Glutamatergic neuron (in vitro differentiated cells): ENCODE measurements around the gene YBX3. TPM values are rescaled to one million over a fixed set of nuclear protein-coding genes. Genes with fewer than 3 reads are reported as not detected.

Experiments
- DNase-seq: peaks from one replicate; pipeline ENCODE4 v3.0.0; 2022
- H3K27ac Mint-ChIP-seq: one replicate; pipeline ENCODE4 v1.8.0; 2020; ENCODE audit warnings: mild to moderate bottlenecking, mixed read lengths, inconsistent platforms; ENCODE audit not compliant: unreplicated experiment
- H3K27me3 Mint-ChIP-seq: one replicate; pipeline ENCODE4 v1.8.0; 2020; ENCODE audit warnings: mild to moderate bottlenecking, moderate library complexity, mixed read lengths, inconsistent platforms; ENCODE audit not compliant: unreplicated experiment
- H3K36me3 Mint-ChIP-seq: one replicate; pipeline ENCODE4 v1.8.0; 2020; ENCODE audit warnings: mild to moderate bottlenecking, mixed read lengths, inconsistent platforms; ENCODE audit not compliant: unreplicated experiment
- H3K4me1 Mint-ChIP-seq: one replicate; pipeline ENCODE4 v1.8.0; 2020; ENCODE audit warnings: mild to moderate bottlenecking, low read depth, mixed read lengths, inconsistent platforms; ENCODE audit not compliant: unreplicated experiment
- H3K4me3 Mint-ChIP-seq: one replicate; pipeline ENCODE4 v1.8.0; 2020; ENCODE audit warnings: mild to moderate bottlenecking, mixed read lengths, inconsistent platforms; ENCODE audit not compliant: unreplicated experiment
- H3K9me3 Mint-ChIP-seq: one replicate; pipeline ENCODE4 v1.8.0; 2020; ENCODE audit warnings: mild to moderate bottlenecking, moderate library complexity, mixed read lengths, inconsistent platforms; ENCODE audit not compliant: unreplicated experiment
- CTCF ChIP-seq: fragments of 200-600 bp; sonication (generic); IDR thresholded peaks from one replicate; pipeline ENCODE4 v1.5.0; 2021; ENCODE audit not compliant: partially characterized antibody, unreplicated experiment
- total RNA-seq: library from RNA; stranded (reverse); fragmentation: NEBNext Ultra II Directional; extraction: Animal tissue kit (Norgen Biotek cat#: 25700); gene quantifications from one replicate; pipeline ENCODE4 v1.2.1, GENCODE V29; 2021; ENCODE audit not compliant: unreplicated experiment

Gene YBX3
- total RNA-seq, 1 donor from 2014 or later = 39.0 TPM

- DNase-seq = no peak
- no peak for TF ChIP-seq CTCF
- Mint-ChIP-seq H3K27me3 (no peaks in the 10 kb centered on the region), H3K4me1 (no peaks in the 10 kb centered on the region), H3K36me3 (no peaks in the 10 kb centered on the region), H3K4me3 (no peak overlapping the region), H3K27ac (no peak overlapping the region), H3K9me3 (no peaks in the 10 kb centered on the region)
Observed at GRCh38 chr12:10709808-10710207, 13.3 kb downstream of the YBX3 start.

GRCh38 chr12:10708862-10709261 is 14.3 kb downstream of the YBX3 start:
- H3K4me1 Mint-ChIP-seq = no peaks in the 10 kb centered on the region
- H3K36me3 Mint-ChIP-seq = no peaks in the 10 kb centered on the region
- no peak for DNase-seq
- H3K27me3 Mint-ChIP-seq = no peaks in the 10 kb centered on the region
- no peak for TF ChIP-seq CTCF
- no peak overlapping the region for H3K27ac Mint-ChIP-seq
- no peak overlapping the region for H3K4me3 Mint-ChIP-seq
- no peaks in the 10 kb centered on the region for H3K9me3 Mint-ChIP-seq

GRCh38 chr12:10705655-10706054 is 17.5 kb downstream of the YBX3 start:
- no peak for DNase-seq
- no peak overlapping the region for H3K27ac Mint-ChIP-seq
- H3K4me3 Mint-ChIP-seq = no peak overlapping the region
- H3K27me3 Mint-ChIP-seq = no peaks in the 10 kb centered on the region
- H3K4me1 Mint-ChIP-seq = no peaks in the 10 kb centered on the region
- no peaks in the 10 kb centered on the region for H3K36me3 Mint-ChIP-seq
- no peak for TF ChIP-seq CTCF
- no peaks in the 10 kb centered on the region for H3K9me3 Mint-ChIP-seq

- Mint-ChIP-seq H3K4me3 (no peak overlapping the region), H3K9me3 (no peaks in the 10 kb centered on the region), H3K27ac (no peak overlapping the region), H3K36me3 (no peaks in the 10 kb centered on the region), H3K27me3 (no peaks in the 10 kb centered on the region), H3K4me1 (no peaks in the 10 kb centered on the region)
- no peak for TF ChIP-seq CTCF
- no peak for DNase-seq
Observed at GRCh38 chr12:10701843-10702242, 21.3 kb downstream of the YBX3 start.

GRCh38 chr12:10701131-10701681 is 21.9 kb downstream of the YBX3 start:
- H3K27ac Mint-ChIP-seq = no peak overlapping the region
- no peaks in the 10 kb centered on the region for H3K9me3 Mint-ChIP-seq
- H3K4me3 Mint-ChIP-seq = no peak overlapping the region
- H3K27me3 Mint-ChIP-seq = no peaks in the 10 kb centered on the region
- DNase-seq = no peak
- H3K36me3 Mint-ChIP-seq = no peaks in the 10 kb centered on the region
- TF ChIP-seq CTCF = no peak
- H3K4me1 Mint-ChIP-seq = no peaks in the 10 kb centered on the region
